Activated naive CD4-positive, alpha-beta T cell treated with anti-CD3 and anti-CD28 coated beads for 36 hours (primary cell): ENCODE results near the gene ACTL7A. TPM values are rescaled to one million over a fixed set of nuclear protein-coding genes. Genes with fewer than 3 reads are reported as not detected.
A peak's percentile ranks its signal among the peaks of the same experiment; 100 is the strongest.

Source experiments
- CTCF ChIA-PET: fragments of 350-600 bp; sonication (Branson Sonifier 250); formaldehyde crosslinking; loops from one replicate; lab custom pipeline; 2021; ENCODE audit warnings: antibody characterized with exemption; lab: Charles Lee
- DNase-seq: peaks from one replicate; pipeline ENCODE4 v3.0.0-alpha.2; 2020
- H3K27ac Mint-ChIP-seq: one replicate; pipeline ENCODE4 v1.8.0; 2021; ENCODE audit warnings: mild to moderate bottlenecking, mixed read lengths
- H3K27me3 Mint-ChIP-seq: one replicate; pipeline ENCODE4 v1.8.0; 2021; ENCODE audit warnings: low read depth, mixed read lengths
- H3K36me3 Mint-ChIP-seq: one replicate; pipeline ENCODE4 v1.8.0; 2021; ENCODE audit warnings: low read depth, mixed read lengths
- H3K4me1 Mint-ChIP-seq: one replicate; pipeline ENCODE4 v1.8.0; 2021; ENCODE audit warnings: low read depth, mixed read lengths
- H3K4me3 Mint-ChIP-seq: one replicate; pipeline ENCODE4 v1.8.0; 2021; ENCODE audit warnings: mild to moderate bottlenecking, moderate library complexity, mixed read lengths
- H3K9me3 Mint-ChIP-seq: one replicate; pipeline ENCODE4 v1.8.0; 2021; ENCODE audit warnings: mixed read lengths
- intact Hi-C: fragments of 100-400 bp; cut with micrococcal nuclease; formaldehyde crosslinking; loops from one replicate; pipeline ENCODE4 v1.15.1; 2023
- total RNA-seq, 2 experiments: library from RNA; stranded (reverse); gene quantifications; one replicate each; pipeline ENCODE4 v1.2.3, GENCODE V29; 2021

Gene ACTL7A
- total RNA-seq, 2 experiments from 2014 or later = not detected

GRCh38 chr9:108854094-108854493, 8.0 kb upstream of the ACTL7A start:
- no peak overlapping the region for H3K27ac Mint-ChIP-seq
- CTCF ChIA-PET = no interaction called here
- intact Hi-C loops = no loop called here
- H3K4me1 Mint-ChIP-seq = no peaks in the 10 kb centered on the region
- no peaks in the 10 kb centered on the region for H3K9me3 Mint-ChIP-seq
- no peaks in the 10 kb centered on the region for H3K27me3 Mint-ChIP-seq
- DNase-seq = no peak
- no peaks in the 10 kb centered on the region for H3K36me3 Mint-ChIP-seq
- H3K4me3 Mint-ChIP-seq = no peak overlapping the region

GRCh38 chr9:108854641-108855528, 7.2 kb upstream of the ACTL7A start:
- Mint-ChIP-seq H3K36me3 (no peaks in the 10 kb centered on the region), H3K9me3 (no peaks in the 10 kb centered on the region), H3K4me1 (no peaks in the 10 kb centered on the region), H3K27me3 (no peaks in the 10 kb centered on the region), H3K4me3 (no peak overlapping the region), H3K27ac (no peak overlapping the region)
- CTCF ChIA-PET = no interaction called here
- intact Hi-C loops = no loop called here
- DNase-seq = no peak

- no peak overlapping the region for H3K27ac Mint-ChIP-seq
- CTCF ChIA-PET = no interaction called here
- intact Hi-C loops = no loop called here
- H3K4me3 Mint-ChIP-seq = no peak overlapping the region
- no peaks in the 10 kb centered on the region for H3K27me3 Mint-ChIP-seq
- H3K36me3 Mint-ChIP-seq = no peaks in the 10 kb centered on the region
- no peak for DNase-seq
- no peaks in the 10 kb centered on the region for H3K4me1 Mint-ChIP-seq
- no peaks in the 10 kb centered on the region for H3K9me3 Mint-ChIP-seq
Measured at GRCh38 chr9:108855529-108855886, 6.6 kb upstream of the ACTL7A start.

GRCh38 chr9:108855888-108856287, 6.2 kb upstream of the ACTL7A start, which contains the start of gene ACTL7B:
Gene ACTL7B, minus strand, starts transcription at chr9:108855986. Its CDS starts 56 bp downstream, at chr9:108855930.
- Mint-ChIP-seq H3K9me3 (no peaks in the 10 kb centered on the region), H3K4me1 (no peaks in the 10 kb centered on the region), H3K36me3 (no peaks in the 10 kb centered on the region), H3K27me3 (no peaks in the 10 kb centered on the region), H3K4me3 (no peak within 1 kb of the TSS), H3K27ac (no peak within 1 kb of the TSS)
- CTCF ChIA-PET = no interaction called here
- intact Hi-C loops = no loop called here
- no peak for DNase-seq

GRCh38 chr9:108857572-108857971, 4.5 kb upstream of the ACTL7A start:
- CTCF ChIA-PET = interaction anchor here (0.8 kb wide), 1 partner anchor 643 kb away, joined by 6 read pairs; no protein-coding TSS in a partner anchor
- Mint-ChIP-seq H3K9me3 (no peaks in the 10 kb centered on the region), H3K27ac (no peak overlapping the region), H3K36me3 (no peaks in the 10 kb centered on the region), H3K4me3 (no peak overlapping the region), H3K4me1 (no peaks in the 10 kb centered on the region), H3K27me3 (no peaks in the 10 kb centered on the region)
- DNase-seq = no peak
- intact Hi-C loops = no loop called here

GRCh38 chr9:108859459-108860114, 2.5 kb upstream of the ACTL7A start:
- peak; percentile 21 for DNase-seq
- Mint-ChIP-seq H3K27ac (no peak overlapping the region), H3K36me3 (no peaks in the 10 kb centered on the region), H3K4me1 (no peaks in the 10 kb centered on the region), H3K4me3 (no peak overlapping the region), H3K9me3 (no peaks in the 10 kb centered on the region), H3K27me3 (no peaks in the 10 kb centered on the region)
- CTCF ChIA-PET = no interaction called here
- intact Hi-C loops = loop anchor here (2.0 kb wide), 1 partner anchor 25 kb away; no protein-coding TSS in a partner anchor

- no peak overlapping the region for H3K4me3 Mint-ChIP-seq
- no peaks in the 10 kb centered on the region for H3K9me3 Mint-ChIP-seq
- no peaks in the 10 kb centered on the region for H3K4me1 Mint-ChIP-seq
- H3K27ac Mint-ChIP-seq = no peak overlapping the region
- CTCF ChIA-PET = no interaction called here
- no peaks in the 10 kb centered on the region for H3K27me3 Mint-ChIP-seq
- no peaks in the 10 kb centered on the region for H3K36me3 Mint-ChIP-seq
- DNase-seq = no peak
- intact Hi-C loops = loop anchor here (2.0 kb wide), 1 partner anchor 24 kb away; no protein-coding TSS in a partner anchor
Measured at GRCh38 chr9:108860354-108860753, 1.7 kb upstream of the ACTL7A start.

GRCh38 chr9:108860764-108861163, 1.3 kb upstream of the ACTL7A start:
- CTCF ChIA-PET = no interaction called here
- DNase-seq = no peak
- H3K27me3 Mint-ChIP-seq = no peaks in the 10 kb centered on the region
- H3K4me1 Mint-ChIP-seq = no peaks in the 10 kb centered on the region
- H3K9me3 Mint-ChIP-seq = no peaks in the 10 kb centered on the region
- intact Hi-C loops = loop anchor here (2.0 kb wide), 1 partner anchor 24 kb away; no protein-coding TSS in a partner anchor
- no peak overlapping the region for H3K4me3 Mint-ChIP-seq
- no peaks in the 10 kb centered on the region for H3K36me3 Mint-ChIP-seq
- H3K27ac Mint-ChIP-seq = no peak overlapping the region

- CTCF ChIA-PET = no interaction called here
- Mint-ChIP-seq H3K9me3 (no peaks in the 10 kb centered on the region), H3K4me3 (no peak overlapping the region), H3K27me3 (no peaks in the 10 kb centered on the region), H3K27ac (no peak overlapping the region), H3K4me1 (no peaks in the 10 kb centered on the region), H3K36me3 (no peaks in the 10 kb centered on the region)
- intact Hi-C loops = loop anchor here (2.0 kb wide), 1 partner anchor 23 kb away; no protein-coding TSS in a partner anchor
- DNase-seq = no peak
Measured at GRCh38 chr9:108861464-108861863, 602 bp upstream of the ACTL7A start.

GRCh38 chr9:108863891-108864290, 1.8 kb downstream of the ACTL7A start:
- Mint-ChIP-seq H3K27ac (no peak overlapping the region), H3K36me3 (peaks cover 16% of the 10 kb centered on the region)
- CTCF ChIA-PET = no interaction called here

GRCh38 chr9:108864446-108864845, 2.4 kb downstream of the ACTL7A start:
- H3K27me3 Mint-ChIP-seq = no peaks in the 10 kb centered on the region
- intact Hi-C loops = no loop called here
- H3K4me3 Mint-ChIP-seq = no peak overlapping the region
- H3K36me3 Mint-ChIP-seq = peaks cover 21% of the 10 kb centered on the region
- H3K4me1 Mint-ChIP-seq = no peaks in the 10 kb centered on the region
- no peaks in the 10 kb centered on the region for H3K9me3 Mint-ChIP-seq
- CTCF ChIA-PET = no interaction called here
- H3K27ac Mint-ChIP-seq = no peak overlapping the region
- no peak for DNase-seq

More at GRCh38 chr9:108863891-108864290, 1.8 kb downstream of the ACTL7A start:
- DNase-seq = no peak
- H3K9me3 Mint-ChIP-seq = no peaks in the 10 kb centered on the region
- no peaks in the 10 kb centered on the region for H3K27me3 Mint-ChIP-seq
- H3K4me3 Mint-ChIP-seq = no peak overlapping the region
- no peaks in the 10 kb centered on the region for H3K4me1 Mint-ChIP-seq
- intact Hi-C loops = no loop called here

GRCh38 chr9:108865037-108865436, 3.0 kb downstream of the ACTL7A start:
- Mint-ChIP-seq H3K27ac (no peak overlapping the region), H3K4me1 (no peaks in the 10 kb centered on the region), H3K4me3 (no peak overlapping the region), H3K36me3 (peaks cover 23% of the 10 kb centered on the region), H3K27me3 (no peaks in the 10 kb centered on the region), H3K9me3 (no peaks in the 10 kb centered on the region)
- no peak for DNase-seq
- CTCF ChIA-PET = no interaction called here
- intact Hi-C loops = no loop called here
